Smooth muscle cell (in vitro differentiated cells): ENCODE measurements around the gene SLC6A17. TPM values are rescaled to one million over a fixed set of nuclear protein-coding genes. Genes with fewer than 3 reads are reported as not detected.

ENCODE experiments used
- DNase-seq: peaks from one replicate; lab custom pipeline; 2025; ENCODE audit not compliant: unreplicated experiment; lab: John Stamatoyannopoulos, UW
- H2AFZ ChIP-seq: fragments of 200-600 bp; sonication (generic); 2 replicates; pipeline ENCODE4 v1.6.0; 2016; ENCODE audit warnings: antibody characterized with exemption, low read depth, mild to moderate bottlenecking
- H3F3A ChIP-seq: fragments of 200-600 bp; sonication (generic); 2 replicates; pipeline ENCODE4 v1.6.0; 2017; ENCODE audit warnings: antibody characterized with exemption, low read depth
- H3K27ac ChIP-seq: fragments of 200-600 bp; sonication (generic); 2 replicates; pipeline ENCODE4 v1.5.1; 2016; ENCODE audit warnings: low read depth, mild to moderate bottlenecking
- H3K27me3 ChIP-seq: fragments of 200-600 bp; sonication (generic); 2 replicates; pipeline ENCODE4 v1.6.1; 2016; ENCODE audit warnings: low read depth, mild to moderate bottlenecking
- H3K36me3 ChIP-seq: fragments of 200-600 bp; sonication (generic); 2 replicates; pipeline ENCODE4 v1.5.1; 2016; ENCODE audit warnings: low read depth
- H3K4me1 ChIP-seq: fragments of 200-600 bp; sonication (generic); 2 replicates; pipeline ENCODE4 v1.5.1; 2016; ENCODE audit warnings: low read depth
- H3K4me2 ChIP-seq: fragments of 200-600 bp; sonication (generic); 2 replicates; pipeline ENCODE4 v1.6.0; 2016; ENCODE audit warnings: mild to moderate bottlenecking
- H3K4me3 ChIP-seq: fragments of 200-600 bp; sonication (generic); 2 replicates; pipeline ENCODE4 v1.5.1; 2016; ENCODE audit warnings: mild to moderate bottlenecking
- H3K79me2 ChIP-seq: fragments of 200-600 bp; sonication (generic); 2 replicates; pipeline ENCODE4 v1.6.0; 2016; ENCODE audit warnings: low read depth, mild to moderate bottlenecking
- H3K9ac ChIP-seq: fragments of 200-600 bp; sonication (generic); 2 replicates; pipeline ENCODE4 v1.6.0; 2016; ENCODE audit warnings: low read depth
- H3K9me3 ChIP-seq: fragments of 200-600 bp; sonication (generic); replicated peaks from 2 replicates; pipeline ENCODE4 v1.5.1; 2016; ENCODE audit warnings: low read depth
- H4K20me1 ChIP-seq: fragments of 200-600 bp; sonication (generic); 2 replicates; pipeline ENCODE4 v1.6.0; 2016; ENCODE audit warnings: low read depth
- WGBS: methylation state at CpG from one replicate; pipeline ENCODE4 v1.1.7; 2016; ENCODE audit warnings: low lambda C conversion rate; 5-methylcytosine and 5-hydroxymethylcytosine counted together
- polyA plus RNA-seq: library from polyadenylated mRNA; unstranded; fragments of >200 nt; fragmentation: Nextera tagmentation; extraction: Ambion mirVana; gene quantifications from 2 replicates; pipeline ENCODE4 v1.2.1, GENCODE V29; 2016
- total RNA-seq: library from RNA; depleted of rRNA; stranded (reverse); fragments of >200 nt; gene quantifications from 2 replicates; pipeline ENCODE4 v1.2.3, GENCODE V29; 2014
- TF ChIP-seq, protein P1 (sequence below): fragments of 200-600 bp; sonication (generic); IDR thresholded peaks from 2 replicates; pipeline ENCODE4 v1.5.1; 2017; ENCODE audit warnings: borderline replicate concordance, mild to moderate bottlenecking, antibody characterized with exemption; ENCODE audit not compliant: insufficient read depth, poor library complexity, severe bottlenecking

The SLC6A17 gene
- total and polyA plus RNA-seq, 2 experiments from 2014 or later, result 3.2 to 4.0 TPM

DNA sequence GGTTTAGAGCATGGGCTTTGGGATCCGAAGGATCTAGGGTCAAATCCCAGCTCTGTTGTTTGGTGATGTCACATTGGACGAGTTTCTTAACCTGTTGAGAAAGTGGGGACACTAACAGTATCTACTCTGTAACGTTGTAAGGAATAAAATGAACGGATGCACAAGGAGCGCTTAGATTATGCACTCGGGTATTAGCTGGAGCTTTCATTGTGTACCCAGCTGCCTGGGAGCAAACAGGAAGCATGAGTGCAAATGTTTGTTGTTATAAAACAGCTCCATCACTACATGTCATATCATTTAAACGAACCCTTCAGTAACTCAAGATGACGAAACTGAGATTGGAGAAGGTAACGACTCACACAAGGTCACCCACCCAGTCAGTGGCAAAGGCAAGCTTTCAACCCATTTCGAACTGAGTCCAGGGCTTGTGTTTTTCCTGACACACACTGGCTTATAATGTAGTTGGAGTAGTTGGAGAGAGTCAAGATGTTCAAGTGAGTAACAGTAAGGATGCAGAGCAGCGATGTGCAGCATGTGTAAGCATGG lies 16.2 kb upstream of the SLC6A17 start:
- DNase-seq, result no peak
- H3K4me3 ChIP-seq, result no peak overlapping the region
- peaks cover 13% of the 10 kb centered on the region for H3K4me1 ChIP-seq
- no peaks in the 10 kb centered on the region for H3K79me2 ChIP-seq
- H3F3A ChIP-seq, result no peaks in the 10 kb centered on the region
- no peaks in the 10 kb centered on the region for H3K9me3 ChIP-seq
- H3K36me3 ChIP-seq, result no peaks in the 10 kb centered on the region
- H3K27ac ChIP-seq, result no peak overlapping the region
- WGBS, result 86% methylated on average over 11 of the region's 11 CpGs
- TF ChIP-seq, protein P1, sequence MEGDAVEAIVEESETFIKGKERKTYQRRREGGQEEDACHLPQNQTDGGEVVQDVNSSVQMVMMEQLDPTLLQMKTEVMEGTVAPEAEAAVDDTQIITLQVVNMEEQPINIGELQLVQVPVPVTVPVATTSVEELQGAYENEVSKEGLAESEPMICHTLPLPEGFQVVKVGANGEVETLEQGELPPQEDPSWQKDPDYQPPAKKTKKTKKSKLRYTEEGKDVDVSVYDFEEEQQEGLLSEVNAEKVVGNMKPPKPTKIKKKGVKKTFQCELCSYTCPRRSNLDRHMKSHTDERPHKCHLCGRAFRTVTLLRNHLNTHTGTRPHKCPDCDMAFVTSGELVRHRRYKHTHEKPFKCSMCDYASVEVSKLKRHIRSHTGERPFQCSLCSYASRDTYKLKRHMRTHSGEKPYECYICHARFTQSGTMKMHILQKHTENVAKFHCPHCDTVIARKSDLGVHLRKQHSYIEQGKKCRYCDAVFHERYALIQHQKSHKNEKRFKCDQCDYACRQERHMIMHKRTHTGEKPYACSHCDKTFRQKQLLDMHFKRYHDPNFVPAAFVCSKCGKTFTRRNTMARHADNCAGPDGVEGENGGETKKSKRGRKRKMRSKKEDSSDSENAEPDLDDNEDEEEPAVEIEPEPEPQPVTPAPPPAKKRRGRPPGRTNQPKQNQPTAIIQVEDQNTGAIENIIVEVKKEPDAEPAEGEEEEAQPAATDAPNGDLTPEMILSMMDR, result no peak
- H3K9ac ChIP-seq, result no peak overlapping the region
- H2AFZ ChIP-seq, result no peak overlapping the region
- peaks cover 60% of the 10 kb centered on the region for H3K27me3 ChIP-seq
- no peak overlapping the region for H3K4me2 ChIP-seq
- H4K20me1 ChIP-seq, result no peaks in the 10 kb centered on the region

DNA sequence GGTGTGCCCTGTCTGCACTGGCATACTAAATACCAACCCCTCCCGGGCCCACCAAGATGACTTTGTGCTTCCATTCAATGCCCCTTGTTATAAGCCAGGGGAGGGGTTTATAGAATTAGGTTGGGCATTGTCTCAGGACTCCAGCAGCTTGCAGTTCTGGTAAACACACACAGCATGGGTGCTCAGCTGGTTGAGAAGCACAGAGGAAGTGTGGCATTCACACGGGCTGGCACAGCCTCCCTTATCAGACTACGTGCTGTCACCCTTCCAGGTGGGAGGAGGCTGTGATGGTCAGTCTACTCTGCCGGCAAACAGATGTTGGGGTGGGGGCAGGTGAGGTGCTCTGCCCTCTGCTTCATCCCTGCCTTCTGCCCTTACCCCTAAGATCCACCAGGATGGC lies 15.0 kb upstream of the SLC6A17 start:
- Histone ChIP-seq H3K4me3 (no peak overlapping the region), H3F3A (no peaks in the 10 kb centered on the region), H3K4me2 (no peak overlapping the region), H3K79me2 (no peaks in the 10 kb centered on the region), H3K4me1 (peaks cover 8% of the 10 kb centered on the region), H3K9me3 (no peaks in the 10 kb centered on the region), H3K27ac (no peak overlapping the region), H3K27me3 (peaks cover 57% of the 10 kb centered on the region), H3K36me3 (no peaks in the 10 kb centered on the region), H2AFZ (no peak overlapping the region), H4K20me1 (no peaks in the 10 kb centered on the region), H3K9ac (no peak overlapping the region)
- 92% methylated on average over 4 of the region's 4 CpGs for WGBS
- no peak for DNase-seq
- TF ChIP-seq, protein P1, result no peak

DNA sequence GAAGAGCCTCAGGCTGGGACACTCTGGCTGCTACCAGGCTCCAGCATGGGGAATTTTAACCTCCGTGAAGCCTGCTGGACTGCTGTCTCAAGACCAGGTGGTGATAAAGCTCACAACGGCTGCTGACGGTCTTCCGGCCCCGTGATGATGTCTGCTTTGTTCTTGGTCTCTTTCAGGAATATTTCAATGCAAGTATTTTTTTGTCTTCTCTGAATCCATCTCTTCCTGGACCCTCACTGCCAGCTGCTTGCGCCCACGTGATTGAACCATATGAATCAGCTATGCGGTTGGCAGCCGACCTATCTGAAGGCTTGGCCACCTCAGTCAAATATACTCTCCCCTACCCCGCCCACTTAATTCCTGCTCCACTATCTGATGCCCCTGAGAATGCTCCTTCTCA lies 14.6 kb upstream of the SLC6A17 start:
- no peaks in the 10 kb centered on the region for H4K20me1 ChIP-seq
- H2AFZ ChIP-seq, result no peak overlapping the region
- no peak overlapping the region for H3K27ac ChIP-seq
- no peaks in the 10 kb centered on the region for H3K36me3 ChIP-seq
- H3K27me3 ChIP-seq, result peaks cover 56% of the 10 kb centered on the region
- 93% methylated on average over 10 of the region's 10 CpGs for WGBS
- no peaks in the 10 kb centered on the region for H3K79me2 ChIP-seq
- H3K9ac ChIP-seq, result no peak overlapping the region
- H3K4me2 ChIP-seq, result no peak overlapping the region
- H3K4me3 ChIP-seq, result no peak overlapping the region
- H3F3A ChIP-seq, result no peaks in the 10 kb centered on the region
- H3K4me1 ChIP-seq, result peaks cover 8% of the 10 kb centered on the region
- DNase-seq, result no peak
- no peaks in the 10 kb centered on the region for H3K9me3 ChIP-seq
- TF ChIP-seq, protein P1, result no peak

DNA sequence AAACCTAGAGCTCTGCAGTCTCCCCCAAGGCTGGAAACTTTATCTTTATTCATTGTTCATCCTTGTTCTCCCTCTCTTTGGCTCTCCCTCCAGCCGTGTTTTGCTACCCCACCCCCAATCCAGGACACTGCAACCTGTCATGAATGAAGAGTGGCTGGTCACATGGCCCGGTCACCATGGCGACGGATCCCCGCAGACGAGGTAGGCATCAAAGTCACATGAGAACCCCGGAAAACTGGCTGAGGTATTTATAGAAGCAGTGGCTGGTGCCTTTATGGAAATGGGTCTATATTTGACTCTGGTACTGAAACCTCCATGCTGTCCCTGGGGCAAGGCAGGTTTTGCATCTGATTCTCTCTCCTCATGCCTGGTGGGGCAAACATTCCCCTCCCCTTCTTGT lies 13.4 kb upstream of the SLC6A17 start:
- Histone ChIP-seq H3K27me3 (peaks cover 55% of the 10 kb centered on the region), H3K79me2 (no peaks in the 10 kb centered on the region), H3K4me3 (no peak overlapping the region), H3K9ac (no peak overlapping the region), H3K4me1 (peaks cover 8% of the 10 kb centered on the region), H3F3A (no peaks in the 10 kb centered on the region), H2AFZ (no peak overlapping the region), H3K4me2 (no peak overlapping the region), H3K9me3 (no peaks in the 10 kb centered on the region), H4K20me1 (no peaks in the 10 kb centered on the region), H3K36me3 (no peaks in the 10 kb centered on the region), H3K27ac (no peak overlapping the region)
- WGBS, result 28% methylated on average over 7 of the region's 7 CpGs
- DNase-seq, result no peak
- TF ChIP-seq, protein P1, result no peak
